Measurements from ENCODE around the gene ZNF292.

The ZNF292 gene

GRCh38 chr6:87164506-87164905 is 9.1 kb downstream of the ZNF292 start:
- TF ChIP-seq, protein P1, sequence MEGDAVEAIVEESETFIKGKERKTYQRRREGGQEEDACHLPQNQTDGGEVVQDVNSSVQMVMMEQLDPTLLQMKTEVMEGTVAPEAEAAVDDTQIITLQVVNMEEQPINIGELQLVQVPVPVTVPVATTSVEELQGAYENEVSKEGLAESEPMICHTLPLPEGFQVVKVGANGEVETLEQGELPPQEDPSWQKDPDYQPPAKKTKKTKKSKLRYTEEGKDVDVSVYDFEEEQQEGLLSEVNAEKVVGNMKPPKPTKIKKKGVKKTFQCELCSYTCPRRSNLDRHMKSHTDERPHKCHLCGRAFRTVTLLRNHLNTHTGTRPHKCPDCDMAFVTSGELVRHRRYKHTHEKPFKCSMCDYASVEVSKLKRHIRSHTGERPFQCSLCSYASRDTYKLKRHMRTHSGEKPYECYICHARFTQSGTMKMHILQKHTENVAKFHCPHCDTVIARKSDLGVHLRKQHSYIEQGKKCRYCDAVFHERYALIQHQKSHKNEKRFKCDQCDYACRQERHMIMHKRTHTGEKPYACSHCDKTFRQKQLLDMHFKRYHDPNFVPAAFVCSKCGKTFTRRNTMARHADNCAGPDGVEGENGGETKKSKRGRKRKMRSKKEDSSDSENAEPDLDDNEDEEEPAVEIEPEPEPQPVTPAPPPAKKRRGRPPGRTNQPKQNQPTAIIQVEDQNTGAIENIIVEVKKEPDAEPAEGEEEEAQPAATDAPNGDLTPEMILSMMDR (conservative IDR thresholded peaks at IDR 0.05), result no peak
- TF ChIP-seq ZFX (IDR thresholded peaks at IDR 0.05), result no peak
- no peak overlapping the region for H3K27ac ChIP-seq

DNA sequence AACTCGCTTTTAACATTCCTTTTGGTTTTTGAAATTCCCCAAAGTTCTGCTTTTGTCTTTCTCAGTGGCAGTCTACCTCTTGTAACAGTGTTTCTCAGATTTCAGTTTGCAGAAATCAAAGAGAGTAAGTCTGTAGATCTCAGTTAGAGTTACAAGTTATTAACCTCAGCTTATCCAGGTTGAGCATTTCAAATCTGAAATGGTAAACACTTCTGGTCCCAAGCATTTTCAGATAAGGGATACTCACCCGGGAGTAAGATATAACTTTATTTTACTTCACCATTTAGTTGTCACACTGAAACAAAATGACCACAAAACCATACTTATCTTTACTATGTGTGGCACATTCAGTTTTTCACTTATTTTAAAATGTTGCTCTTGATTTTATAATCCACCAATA is 9.8 kb downstream of the ZNF292 start:
- TF ChIP-seq ZFX (IDR thresholded peaks at IDR 0.05), result no peak
- TF ChIP-seq, protein P1 (conservative IDR thresholded peaks at IDR 0.05), result no peak
- no peak overlapping the region for H3K27ac ChIP-seq

- TF ChIP-seq, protein P1 (conservative IDR thresholded peaks at IDR 0.05), result no peak
- TF ChIP-seq ZFX (IDR thresholded peaks at IDR 0.05), result no peak
- H3K27ac ChIP-seq, result no peak overlapping the region
Measured at GRCh38 chr6:87171938-87172633, 16.7 kb downstream of the ZNF292 start.

DNA sequence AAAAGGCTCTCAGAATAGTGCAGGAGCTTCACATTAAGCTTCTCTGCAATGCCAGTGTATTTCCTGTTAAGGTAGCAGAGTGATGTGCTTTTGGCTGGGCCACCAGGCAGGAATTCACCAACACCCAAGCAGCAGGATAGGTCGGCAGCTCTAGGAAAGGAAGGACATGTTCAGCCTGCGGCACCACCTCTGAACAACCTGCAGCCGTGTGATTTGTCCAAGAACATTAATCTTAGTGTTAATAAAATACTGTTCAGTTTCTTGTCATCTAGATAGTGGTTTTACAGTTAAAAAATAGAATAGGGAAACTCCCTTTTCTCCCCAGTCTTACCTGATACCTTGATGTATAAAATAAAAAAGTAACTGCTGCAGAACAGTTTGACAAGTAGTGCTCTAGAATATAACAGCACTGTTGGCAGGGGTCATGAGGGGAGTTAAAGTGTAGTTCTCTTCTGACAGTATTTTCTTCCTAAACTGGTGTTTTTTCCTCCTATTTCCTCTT is 18.8 kb downstream of the ZNF292 start:
- H3K27ac ChIP-seq, result no peak overlapping the region
- TF ChIP-seq, protein P1 (conservative IDR thresholded peaks at IDR 0.05), result no peak
- no peak for TF ChIP-seq ZFX (IDR thresholded peaks at IDR 0.05)

- TF ChIP-seq ZFX (IDR thresholded peaks at IDR 0.05), result no peak
- TF ChIP-seq, protein P1 (conservative IDR thresholded peaks at IDR 0.05), result no peak
- H3K27ac ChIP-seq, result no peak overlapping the region
Measured at GRCh38 chr6:87176493-87176892, 21.1 kb downstream of the ZNF292 start.

DNA sequence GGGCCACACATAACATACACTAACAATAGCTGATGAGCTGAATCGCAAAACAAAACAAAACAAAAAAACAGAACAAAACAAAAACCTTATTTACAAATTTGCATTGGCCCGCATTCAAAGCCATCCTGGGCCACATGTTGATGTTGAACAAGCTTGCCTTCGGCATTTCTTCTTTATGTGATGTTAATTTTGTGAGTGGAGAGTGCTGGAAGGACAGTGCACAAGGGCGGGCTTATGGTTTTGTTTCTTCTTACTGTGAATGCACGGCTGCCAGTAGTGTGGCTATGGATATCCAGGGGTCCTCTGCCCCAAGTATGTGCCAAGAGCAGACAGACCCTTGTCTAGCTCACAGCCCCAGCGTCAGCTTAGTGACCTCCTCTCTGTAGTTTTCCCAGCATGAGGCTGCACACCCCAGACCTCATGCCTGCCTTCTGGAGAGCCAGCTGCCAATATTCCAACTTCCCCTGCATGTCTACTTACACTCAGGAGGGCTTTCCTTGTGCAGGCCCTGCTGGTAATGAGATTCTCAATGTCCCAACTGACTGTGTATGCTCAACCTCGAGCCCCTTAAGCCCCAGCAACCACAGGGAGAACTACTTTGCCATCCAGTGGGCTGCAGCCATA is 24.9 kb downstream of the ZNF292 start:
- no peak overlapping the region for H3K27ac ChIP-seq
- TF ChIP-seq ZFX (IDR thresholded peaks at IDR 0.05), result no peak
- TF ChIP-seq, protein P1 (conservative IDR thresholded peaks at IDR 0.05), result no peak

GRCh38 chr6:87181903-87182302 is 26.5 kb downstream of the ZNF292 start:
- H3K27ac ChIP-seq, result no peak overlapping the region
- TF ChIP-seq ZFX (IDR thresholded peaks at IDR 0.05), result no peak
- TF ChIP-seq, protein P1 (conservative IDR thresholded peaks at IDR 0.05), result no peak
